Adrenal gland (tissue), 5 donors: Measurements from ENCODE around the gene CALML4.

Experiments used
- POLR2A ChIP-seq, 2 donors: fragments of 450-650 bp; IDR thresholded peaks; one replicate each; pipeline ENCODE4 v1.6.1; 2017; ENCODE audit warnings: antibody characterized with exemption in 2 of 2, mild to moderate bottlenecking in 2 of 2, moderate library complexity in 1 of 2
- TF ChIP-seq, protein P1 (sequence below), 6 experiments: fragments of 450-650 bp in 4 of 6; fragments of 200-600 bp in 2 of 6; sonication (generic) in 1 of 6; IDR thresholded peaks; 1 replicate in 5 of 6; 2 replicates in 1 of 6; pipeline versions ENCODE4 v1.5.1 to v1.8.0; 2016 to 2021; ENCODE audit warnings: antibody characterized with exemption in 6 of 6, mild to moderate bottlenecking in 2 of 6, moderate library complexity in 1 of 6
- donor health status: DM: no; HTN: no; CAD: no.

DNA sequence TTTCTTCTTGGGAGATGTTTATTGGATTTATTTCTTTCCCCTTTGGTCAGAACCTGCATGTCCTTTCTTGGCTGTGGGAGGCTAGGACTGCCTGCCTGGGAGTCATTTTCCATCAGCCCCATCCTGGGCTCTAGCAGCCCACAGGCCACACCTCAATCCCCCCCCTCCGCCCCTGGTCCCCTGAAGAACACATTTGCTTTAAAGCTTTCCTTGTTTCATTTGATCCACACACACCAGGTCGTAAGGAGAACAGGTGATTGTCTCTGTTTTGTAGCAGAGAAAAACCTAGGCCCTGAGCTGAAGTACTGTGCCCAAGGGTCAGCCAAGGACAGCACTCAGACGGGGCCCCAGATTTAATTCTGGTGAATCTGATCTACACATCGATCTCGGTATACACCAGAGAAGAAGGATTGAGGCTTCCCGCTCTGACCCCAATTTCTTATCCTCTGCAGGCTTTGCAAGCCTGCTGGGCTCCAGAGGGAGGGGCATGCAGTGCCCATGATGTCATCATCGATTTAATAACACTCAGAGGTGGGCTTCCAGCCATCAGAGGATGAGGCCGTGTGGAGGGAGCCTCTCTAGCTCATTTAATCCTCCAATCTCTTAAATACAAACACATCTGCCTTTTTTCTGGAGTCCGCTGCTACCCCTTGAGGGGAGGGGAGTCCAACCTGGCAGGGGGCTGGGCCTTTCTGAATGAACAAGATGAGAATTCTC is 26.1 kb upstream of the CALML4 start:
- TF ChIP-seq, protein P1, sequence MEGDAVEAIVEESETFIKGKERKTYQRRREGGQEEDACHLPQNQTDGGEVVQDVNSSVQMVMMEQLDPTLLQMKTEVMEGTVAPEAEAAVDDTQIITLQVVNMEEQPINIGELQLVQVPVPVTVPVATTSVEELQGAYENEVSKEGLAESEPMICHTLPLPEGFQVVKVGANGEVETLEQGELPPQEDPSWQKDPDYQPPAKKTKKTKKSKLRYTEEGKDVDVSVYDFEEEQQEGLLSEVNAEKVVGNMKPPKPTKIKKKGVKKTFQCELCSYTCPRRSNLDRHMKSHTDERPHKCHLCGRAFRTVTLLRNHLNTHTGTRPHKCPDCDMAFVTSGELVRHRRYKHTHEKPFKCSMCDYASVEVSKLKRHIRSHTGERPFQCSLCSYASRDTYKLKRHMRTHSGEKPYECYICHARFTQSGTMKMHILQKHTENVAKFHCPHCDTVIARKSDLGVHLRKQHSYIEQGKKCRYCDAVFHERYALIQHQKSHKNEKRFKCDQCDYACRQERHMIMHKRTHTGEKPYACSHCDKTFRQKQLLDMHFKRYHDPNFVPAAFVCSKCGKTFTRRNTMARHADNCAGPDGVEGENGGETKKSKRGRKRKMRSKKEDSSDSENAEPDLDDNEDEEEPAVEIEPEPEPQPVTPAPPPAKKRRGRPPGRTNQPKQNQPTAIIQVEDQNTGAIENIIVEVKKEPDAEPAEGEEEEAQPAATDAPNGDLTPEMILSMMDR (IDR thresholded peaks at IDR 0.05), result no peak
- TF ChIP-seq POLR2A (IDR thresholded peaks at IDR 0.05), result no peak
